ENCODE data around the gene ACLY. TPM values are rescaled to one million over a fixed set of nuclear protein-coding genes. Genes with fewer than 3 reads are reported as not detected.

Gene ACLY
- total and polyA plus RNA-seq, 2 of the 13 experiments (the other 11 are each of a cell fraction or from before 2014, with no cell fraction given): 111 to 218 TPM

- TF ChIP-seq E2F2 (CRISPR knock-in tag; IDR thresholded peaks at IDR 0.05; ENCODE audit: borderline replicate concordance): peak; percentile 2; the same call in 1 of the 2 replicates
- 0 out of 2 replicates have a peak, but pooled peaks have one; percentile 3 for TF ChIP-seq ZNF773 (CRISPR knock-in tag; IDR thresholded peaks at IDR 0.05; ENCODE audit: borderline replicate concordance)
- peak; percentile 5; the same call in 1 of the 2 replicates for TF ChIP-seq SIN3A (IDR thresholded peaks at IDR 0.05; ENCODE audit: borderline replicate concordance, low read depth, low read length)
- TF ChIP-seq TARDBP (CRISPR knock-in tag; IDR thresholded peaks at IDR 0.05): no peak
- TF ChIP-seq ZNF160 (CRISPR knock-in tag; IDR thresholded peaks at IDR 0.05): 0 out of 2 replicates have a peak, but pooled peaks have one; percentile 23
- TF ChIP-seq KAT8 (CRISPR knock-in tag; IDR thresholded peaks at IDR 0.05): peak; percentile 29; the same call in 1 of the 2 replicates
- no peak for TF ChIP-seq ARHGAP35 (CRISPR knock-in tag; IDR thresholded peaks at IDR 0.05; ENCODE audit: borderline replicate concordance)
- TF ChIP-seq PAWR (CRISPR knock-in tag; IDR thresholded peaks at IDR 0.05; ENCODE audit: borderline replicate concordance): no peak
- TF ChIP-seq AKAP8 (CRISPR knock-in tag; IDR thresholded peaks at IDR 0.05): no peak
- TF ChIP-seq ZMYM4 (CRISPR knock-in tag; IDR thresholded peaks at IDR 0.05): peak; percentile 47; the same call in 1 of the 2 replicates
- TF ChIP-seq YEATS4 (CRISPR knock-in tag; IDR thresholded peaks at IDR 0.05; ENCODE audit: borderline replicate concordance): no peak
- 0 out of 2 replicates have a peak, but pooled peaks have one; percentile 1 for TF ChIP-seq SOX13 (IDR thresholded peaks at IDR 0.05)
- TF ChIP-seq SOX13 (CRISPR knock-in tag; conservative IDR thresholded peaks at IDR 0.05 in 1 of 2, IDR thresholded peaks at IDR 0.05 in 1 of 2): no peak
- no peak for TF ChIP-seq SP140L (CRISPR knock-in tag; IDR thresholded peaks at IDR 0.05; ENCODE audit: borderline replicate concordance)
- TF ChIP-seq ZNF12 (CRISPR knock-in tag; IDR thresholded peaks at IDR 0.05): peak; percentile 6; the same call in 1 of the 2 replicates
- no peak for TF ChIP-seq ZNF878 (CRISPR knock-in tag; IDR thresholded peaks at IDR 0.05)
- TF ChIP-seq PRDM10 (CRISPR knock-in tag; IDR thresholded peaks at IDR 0.05; ENCODE audit: low read depth): no peak
- TF ChIP-seq ZMAT3 (CRISPR knock-in tag; conservative IDR thresholded peaks at IDR 0.05): no peak
- TF ChIP-seq POLR2AphosphoS2 (IDR thresholded peaks at IDR 0.05; ENCODE audit: low read depth, low read length): no peak
- 0 out of 2 replicates have a peak, but pooled peaks have one; percentile 3 for TF ChIP-seq SAP130 (CRISPR knock-in tag; IDR thresholded peaks at IDR 0.05; ENCODE audit: low read depth)
- TF ChIP-seq ZFP37 (CRISPR knock-in tag; IDR thresholded peaks at IDR 0.05; ENCODE audit: borderline replicate concordance): peak; percentile 48; the same call in 1 of the 2 replicates
- peak; percentile 73; the same call in 1 of the 2 replicates for TF ChIP-seq ZKSCAN5 (CRISPR knock-in tag; IDR thresholded peaks at IDR 0.05)
- TF ChIP-seq BRCA1 (CRISPR knock-in tag; IDR thresholded peaks at IDR 0.05): 0 out of 2 replicates have a peak, but pooled peaks have one; percentile 9
- no peak for TF ChIP-seq ZNF432 (CRISPR knock-in tag; IDR thresholded peaks at IDR 0.05; ENCODE audit: borderline replicate concordance)
- TF ChIP-seq ZNF513 (CRISPR knock-in tag; conservative IDR thresholded peaks at IDR 0.05): 0 out of 2 replicates have a peak, but pooled peaks have one; percentile 4
Measured at GRCh38 chr17:41865596-41865893, 53.2 kb downstream of the ACLY start (continued).

Measured in HepG2 (cell line).